Limb (tissue), 2 donors: Measurements from ENCODE around the gene TTLL9.

Experiments
- DNase-seq, 2 donors: peaks; one replicate each; pipeline ENCODE4 v3.0.0-alpha.2; 2016; ENCODE audit errors: extremely low spot score in 2 of 2

Gene TTLL9

DNA sequence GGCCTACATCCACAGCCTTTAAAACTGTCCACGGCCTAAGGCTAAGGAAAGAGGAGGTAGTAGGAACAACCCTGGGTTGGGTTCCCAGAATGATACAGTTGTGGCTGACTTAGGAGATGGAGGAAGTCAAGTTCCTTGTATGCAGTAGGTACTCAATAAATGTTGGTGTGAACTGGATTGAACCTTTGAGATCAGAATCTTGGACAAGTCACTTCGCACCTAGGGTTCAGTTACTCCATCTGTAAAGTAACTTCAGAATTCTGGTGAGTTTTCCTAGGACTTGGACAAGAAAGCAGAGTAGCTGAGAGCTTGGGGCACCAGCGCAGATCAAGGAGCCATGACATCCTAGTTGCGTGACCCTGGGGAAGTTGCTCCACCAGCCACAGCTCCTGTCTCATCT, 106.6 kb downstream of the TTLL9 start:
- DNase-seq: no peak

DNA sequence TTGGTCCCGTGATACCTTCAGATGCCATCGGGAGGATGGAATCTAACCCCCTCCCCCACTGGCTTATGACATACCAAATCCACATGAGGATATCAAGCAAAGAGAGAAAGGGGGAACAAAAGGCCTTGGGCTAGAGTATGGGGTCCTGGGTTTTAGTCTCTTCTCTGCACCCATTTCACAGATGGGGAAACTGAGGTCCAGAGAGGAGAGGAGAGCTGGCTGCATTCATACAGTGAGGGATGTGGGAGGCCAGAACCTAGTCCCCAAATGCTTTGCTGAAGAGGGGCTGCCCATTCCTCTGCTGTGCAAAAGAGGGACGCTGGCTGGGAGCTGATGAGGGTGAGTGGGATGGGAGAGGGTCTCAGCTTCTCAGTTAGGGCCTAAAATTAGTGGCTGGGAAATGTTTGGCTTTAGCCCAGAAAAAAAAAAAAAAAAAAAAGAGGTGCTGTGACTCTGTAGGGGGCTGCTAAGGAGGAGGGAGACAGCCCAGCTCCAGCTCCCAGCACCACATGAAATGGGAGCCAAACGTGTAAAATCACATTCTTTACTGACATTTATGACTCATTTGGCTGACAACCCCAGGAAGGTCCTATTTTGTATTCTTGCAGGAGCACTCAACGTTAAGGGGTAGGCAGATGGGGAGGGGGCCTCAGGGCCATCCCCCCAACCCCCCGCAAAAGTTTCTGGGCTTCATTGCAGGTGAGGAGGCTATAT, 109.4 kb downstream of the TTLL9 start:
- DNase-seq: peak in 1 of 2 donors; percentile 16

DNA sequence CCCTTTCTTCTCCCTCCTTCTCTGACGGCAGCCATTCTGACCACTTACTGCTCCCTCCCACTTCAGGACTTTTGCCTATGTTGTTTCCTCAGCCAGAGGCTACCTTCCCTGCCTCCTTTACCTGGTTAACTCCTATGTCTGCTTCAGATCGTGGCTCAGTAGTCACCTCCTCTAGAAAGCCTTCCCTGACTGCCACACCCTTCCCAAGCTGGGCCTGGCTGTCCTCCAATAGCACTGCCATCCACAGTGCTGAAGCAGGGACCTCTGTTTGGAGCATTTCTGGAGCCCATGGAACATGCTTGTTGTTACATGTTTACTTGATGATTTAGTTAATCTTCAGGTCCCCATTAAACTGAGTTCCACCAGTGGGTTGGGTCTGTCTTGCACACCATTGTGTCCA, 111.3 kb downstream of the TTLL9 start:
- no peak for DNase-seq

DNA sequence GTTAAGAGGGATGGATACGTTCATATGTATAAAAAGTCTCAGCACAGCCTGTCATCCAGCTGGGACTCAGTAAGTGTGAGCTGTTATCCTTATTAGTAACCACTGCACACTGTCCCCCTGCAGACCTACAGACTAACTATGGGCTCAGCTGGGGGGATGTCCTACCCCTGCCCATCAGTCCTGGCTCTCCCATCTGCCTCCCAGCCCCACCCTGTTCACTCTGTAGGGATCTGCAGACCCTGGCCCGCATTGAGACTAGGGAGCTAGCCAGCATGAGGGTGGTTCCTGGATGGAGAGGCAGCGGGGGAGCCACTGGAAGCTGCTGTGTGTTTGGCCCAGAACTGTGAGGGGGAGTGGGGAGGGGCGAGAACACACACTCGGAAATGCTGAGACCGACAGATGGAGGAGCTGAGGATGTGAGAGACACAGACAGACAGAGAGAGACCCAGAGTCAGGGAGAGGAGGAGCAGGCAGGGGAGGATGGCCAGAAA, 114.6 kb downstream of the TTLL9 start:
- DNase-seq: no peak

DNA sequence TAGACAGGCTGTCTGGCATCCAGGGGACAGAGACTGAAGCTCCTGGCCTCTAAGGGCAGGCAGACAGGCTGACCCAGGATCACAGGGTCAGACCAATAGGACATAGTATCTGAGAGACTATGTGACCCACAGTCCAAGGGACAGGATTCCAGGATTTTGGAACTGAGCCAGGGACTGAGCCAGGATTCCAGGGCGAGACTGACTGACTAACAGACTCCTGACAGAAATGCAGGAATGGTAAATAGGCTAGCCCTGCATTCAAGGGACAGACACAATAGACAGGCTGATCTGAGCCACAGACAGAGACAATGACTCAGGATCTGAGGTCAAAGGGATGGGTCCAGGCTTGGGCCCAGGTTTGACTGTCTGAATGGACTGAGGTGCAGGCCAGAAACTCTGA, 117.3 kb downstream of the TTLL9 start:
- no peak for DNase-seq

DNA sequence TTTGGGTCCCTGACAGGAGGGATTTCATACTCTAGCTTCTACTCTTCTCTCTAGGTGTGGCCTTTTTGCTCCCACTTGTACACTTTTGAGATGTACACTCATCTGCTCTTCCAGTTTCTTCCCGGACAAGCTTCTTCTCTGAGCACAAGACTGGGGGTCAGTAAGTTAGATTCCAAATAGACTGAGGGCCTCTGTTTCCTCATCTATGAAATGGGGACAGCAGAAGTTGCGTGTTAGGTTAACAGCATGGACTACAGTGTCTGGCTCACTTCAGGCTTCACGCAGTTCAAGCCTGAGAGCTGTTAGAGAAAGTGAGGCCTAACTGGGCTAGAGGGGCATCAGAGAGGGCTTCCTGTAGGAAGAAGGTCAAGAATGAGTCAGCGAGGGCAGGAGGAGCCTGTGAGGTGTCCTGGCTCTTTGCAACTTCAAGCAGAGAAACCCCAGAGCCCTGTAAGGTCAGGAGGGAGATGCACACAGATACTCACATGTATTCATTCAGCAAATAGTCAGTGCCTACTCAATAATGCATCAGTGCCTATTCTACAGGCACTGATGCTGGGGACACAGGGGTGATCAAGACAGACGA, 118.1 kb downstream of the TTLL9 start:
- DNase-seq: no peak

DNA sequence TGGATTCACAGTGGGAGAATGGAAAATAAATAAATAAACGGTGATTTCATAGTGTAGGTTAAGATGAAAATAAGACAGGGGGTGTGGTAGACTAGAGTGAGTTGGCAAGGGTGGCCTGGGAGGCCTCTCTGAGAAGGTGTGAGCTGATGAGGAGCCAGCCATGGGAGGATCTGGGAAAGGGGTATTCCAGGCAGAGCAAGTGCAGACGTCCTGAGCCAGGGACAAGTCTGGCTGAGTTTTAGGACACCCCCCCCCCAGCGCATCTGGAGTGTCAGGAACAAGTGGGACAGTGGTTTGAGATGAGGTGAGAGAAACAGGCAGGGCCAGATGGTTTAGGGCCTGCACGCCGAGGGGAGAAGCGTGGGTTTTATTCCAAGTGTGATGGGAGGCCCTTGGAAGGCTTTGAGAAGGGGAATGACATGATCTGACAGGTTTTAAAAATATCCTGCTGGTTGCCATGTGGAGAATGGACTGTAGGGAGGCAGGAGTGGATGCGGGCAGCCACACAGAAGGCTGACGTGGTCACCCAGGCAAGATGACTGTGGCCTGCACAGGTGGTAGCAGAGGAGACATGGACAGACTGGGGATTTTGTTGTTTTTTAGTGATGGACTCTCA, 118.7 kb downstream of the TTLL9 start:
- DNase-seq: no peak

DNA sequence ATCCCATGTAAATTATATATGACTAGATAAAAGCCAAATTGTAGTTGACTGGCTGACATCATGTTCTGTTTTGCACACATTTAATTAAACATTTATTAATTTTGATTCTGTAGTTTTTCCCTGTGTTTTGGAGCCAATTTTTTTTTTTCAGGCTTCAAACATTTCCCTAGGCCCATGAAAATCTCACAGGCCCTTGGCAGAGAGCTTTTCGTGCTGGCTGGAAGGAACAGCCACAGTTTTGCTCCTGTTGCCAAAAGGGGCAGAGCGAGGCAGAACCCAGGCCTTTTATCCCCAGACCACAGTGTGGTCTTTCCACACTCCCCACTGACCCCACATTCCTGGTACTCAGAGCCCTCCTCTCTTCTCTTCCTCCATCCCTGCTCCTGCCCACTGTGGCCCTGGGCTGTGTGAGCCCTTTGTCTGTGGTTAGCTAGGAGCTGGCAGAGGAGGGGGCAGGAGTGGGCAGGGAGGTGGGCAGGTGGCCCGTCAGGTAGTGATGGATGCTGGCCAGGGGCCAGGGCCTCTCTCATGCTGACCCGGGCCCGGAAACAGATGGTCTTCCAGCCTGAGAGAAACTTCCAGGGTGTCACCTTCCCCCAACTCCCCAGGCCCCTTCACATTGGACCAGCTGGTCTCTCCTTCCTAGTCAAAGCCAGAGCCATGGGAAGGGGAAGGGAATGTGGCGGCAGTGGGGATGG, 120.4 kb downstream of the TTLL9 start:
- DNase-seq: no peak

DNA sequence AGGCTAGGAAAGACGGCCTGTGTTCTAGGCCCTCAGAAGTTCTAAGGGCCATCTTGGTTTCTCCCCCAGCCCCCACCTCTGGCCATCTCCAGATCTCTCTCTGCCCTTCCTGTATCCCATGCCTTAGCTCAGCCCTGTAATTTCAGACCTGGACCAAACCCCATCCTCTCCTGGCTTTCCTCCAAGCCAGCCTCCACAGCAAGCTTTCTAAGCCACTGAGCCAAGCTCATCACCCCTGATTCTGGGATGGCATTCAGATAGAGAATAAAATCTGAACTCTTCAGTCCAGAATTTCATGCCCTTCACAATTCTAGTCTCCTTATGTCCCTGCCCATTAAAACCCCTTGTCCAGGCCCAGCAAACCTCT, 120.9 kb downstream of the TTLL9 start:
- DNase-seq: no peak

DNA sequence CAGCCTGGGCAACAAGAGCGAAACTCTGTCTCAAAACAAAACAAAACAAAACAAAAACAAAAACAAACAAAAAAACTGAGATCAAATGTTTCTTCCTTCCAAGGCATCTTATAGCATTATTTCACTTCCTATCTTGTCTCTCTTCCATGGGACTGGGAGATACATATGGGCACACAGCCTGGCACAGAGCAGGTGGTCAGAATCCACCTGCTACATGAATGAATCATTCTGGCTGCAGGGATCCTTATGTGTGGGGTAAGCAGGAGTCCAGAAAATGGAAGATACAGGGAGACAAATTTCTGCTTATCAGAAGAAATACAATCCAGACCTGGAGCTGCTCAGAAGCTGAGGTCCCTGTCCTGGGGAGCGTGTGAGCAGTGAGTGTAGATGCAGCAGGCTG, 121.7 kb downstream of the TTLL9 start:
- DNase-seq: no peak
